HEK293 (cell line): Measurements from ENCODE around the gene HSPA2.

Experiments used
- CTCF ChIA-PET: fragments of 350-600 bp; formaldehyde crosslinking; extraction: SDS; loops from one replicate; lab custom pipeline; 2021; ENCODE audit warnings: antibody characterized with exemption; lab: Yijun Ruan, JAX
- POLR2A ChIA-PET: fragments of 300-600 bp; formaldehyde crosslinking; extraction: SDS; loops from one replicate; lab custom pipeline; 2020; ENCODE audit warnings: antibody characterized with exemption, inconsistent platforms; lab: Yijun Ruan, JAX
- H3K27ac ChIP-seq: fragments of 200-500 bp; sonication (Bioruptor generic); 2 replicates; pipeline ENCODE4 v1.5.1; 2014; ENCODE audit warnings: low read depth, low read length, control low read depth, inconsistent platforms; ENCODE audit errors: extremely low read depth
- H3K36me3 ChIP-seq, 2 experiments: fragments of 200-500 bp in 1 of 2; sonication (Bioruptor generic) in 1 of 2; 1 replicate in 1 of 2; 2 replicates in 1 of 2; pipeline ENCODE4 v1.5.1; 2014 to 2017; ENCODE audit warnings: inconsistent platforms in 2 of 2, low read length in 2 of 2; ENCODE audit not compliant: control insufficient read depth in 2 of 2, insufficient read depth in 1 of 2
- H3K4me1 ChIP-seq: fragments of 200-500 bp; sonication (Bioruptor generic); 2 replicates; pipeline ENCODE4 v1.5.1; 2014; ENCODE audit warnings: mild to moderate bottlenecking, low read length, inconsistent platforms; ENCODE audit not compliant: control insufficient read depth, insufficient read depth
- H3K4me3 ChIP-seq: 2 replicates; pipeline ENCODE4 v1.5.1; 2011; ENCODE audit warnings: low read depth, mild to moderate bottlenecking, control low read depth, low read length, moderate library complexity
- H3K9me3 ChIP-seq: fragments of 200-500 bp; sonication (Bioruptor generic); 2 replicates; pipeline ENCODE4 v1.5.1; 2014; ENCODE audit warnings: low read depth, low read length, inconsistent platforms; ENCODE audit not compliant: control insufficient read depth, insufficient read depth
- CTCF ChIP-seq: fragments of 450-650 bp; formaldehyde crosslinking; IDR thresholded peaks from 2 replicates; pipeline ENCODE4 v1.5.1; 2016; ENCODE audit warnings: missing biosample characterization, missing genetic modification characterization
- GLI2 ChIP-seq: fragments of 450-650 bp; formaldehyde crosslinking; IDR thresholded peaks from 2 replicates; pipeline ENCODE4; 2017; ENCODE audit warnings: missing biosample characterization, missing genetic modification characterization, low read depth, borderline replicate concordance
- KLF10 ChIP-seq: fragments of 450-650 bp; IDR thresholded peaks from 2 replicates; pipeline ENCODE4 v1.5.1; 2018; ENCODE audit warnings: missing biosample characterization, mild to moderate bottlenecking, missing genetic modification characterization
- KLF16 ChIP-seq: fragments of 450-650 bp; formaldehyde crosslinking; IDR thresholded peaks from 2 replicates; pipeline ENCODE4 v1.5.1; 2017; ENCODE audit warnings: missing biosample characterization, missing genetic modification characterization
- KLF17 ChIP-seq: fragments of 450-650 bp; formaldehyde crosslinking; IDR thresholded peaks from 2 replicates; pipeline ENCODE4 v1.5.1; 2016; ENCODE audit warnings: missing biosample characterization, missing genetic modification characterization
- KLF8 ChIP-seq: fragments of 450-650 bp; formaldehyde crosslinking; IDR thresholded peaks from 2 replicates; pipeline ENCODE4 v1.5.1; 2016; ENCODE audit warnings: missing biosample characterization, missing genetic modification characterization
- PBX3 ChIP-seq: sonication (generic); formaldehyde crosslinking; IDR thresholded peaks from 2 replicates; pipeline ENCODE4 v1.8.1; 2022; ENCODE audit warnings: mild to moderate bottlenecking, moderate library complexity, missing genetic modification reagents
- SP2 ChIP-seq: fragments of 450-650 bp; formaldehyde crosslinking; IDR thresholded peaks from 2 replicates; pipeline ENCODE4 v1.5.1; 2016; ENCODE audit warnings: missing biosample characterization, missing genetic modification characterization
- YY1 ChIP-seq: fragments of 450-650 bp; formaldehyde crosslinking; IDR thresholded peaks from 2 replicates; pipeline ENCODE4 v1.5.1; 2018; ENCODE audit warnings: missing biosample characterization, missing genetic modification characterization
- YY2 ChIP-seq: fragments of 450-650 bp; formaldehyde crosslinking; IDR thresholded peaks from 2 replicates; pipeline ENCODE4 v1.5.1; 2016; ENCODE audit warnings: missing biosample characterization, missing genetic modification characterization
- ZBTB44 ChIP-seq: fragments of 450-650 bp; IDR thresholded peaks from 2 replicates; pipeline ENCODE4 v1.5.1; 2018; ENCODE audit warnings: missing biosample characterization, mild to moderate bottlenecking, missing genetic modification characterization
- ZBTB6 ChIP-seq: fragments of 450-650 bp; formaldehyde crosslinking; IDR thresholded peaks from 2 replicates; pipeline ENCODE4 v1.5.1; 2017; ENCODE audit warnings: missing biosample characterization, missing genetic modification characterization
- ZBTB8A ChIP-seq: fragments of 450-650 bp; formaldehyde crosslinking; IDR thresholded peaks from 2 replicates; pipeline ENCODE4 v1.5.1; 2016; ENCODE audit warnings: missing biosample characterization, missing genetic modification characterization
- ZFP37 ChIP-seq: fragments of 450-650 bp; formaldehyde crosslinking; IDR thresholded peaks from 2 replicates; pipeline ENCODE4 v1.5.1; 2016; ENCODE audit warnings: missing biosample characterization, missing genetic modification characterization
- ZIC2 ChIP-seq: fragments of 450-650 bp; formaldehyde crosslinking; IDR thresholded peaks from 2 replicates; pipeline ENCODE4 v1.5.1; 2016; ENCODE audit warnings: missing biosample characterization, missing genetic modification characterization
- ZNF121 ChIP-seq: fragments of 450-650 bp; formaldehyde crosslinking; IDR thresholded peaks from 2 replicates; pipeline ENCODE4 v1.5.1; 2016; ENCODE audit warnings: missing biosample characterization, missing genetic modification characterization
- ZNF169 ChIP-seq: fragments of 450-650 bp; formaldehyde crosslinking; IDR thresholded peaks from 2 replicates; pipeline ENCODE4 v1.5.1; 2016; ENCODE audit warnings: missing biosample characterization, missing genetic modification characterization
- ZNF202 ChIP-seq: fragments of 450-650 bp; formaldehyde crosslinking; IDR thresholded peaks from 2 replicates; pipeline ENCODE4 v1.5.1; 2016; ENCODE audit warnings: missing biosample characterization, missing genetic modification characterization, borderline replicate concordance
- ZNF362 ChIP-seq: fragments of 450-650 bp; formaldehyde crosslinking; IDR thresholded peaks from 2 replicates; pipeline ENCODE4 v1.5.1; 2016; ENCODE audit warnings: missing biosample characterization, missing genetic modification characterization
- ZNF391 ChIP-seq: fragments of 450-650 bp; formaldehyde crosslinking; IDR thresholded peaks from 2 replicates; pipeline ENCODE4 v1.5.1; 2016; ENCODE audit warnings: low read depth, missing biosample characterization, missing genetic modification characterization, borderline replicate concordance
- ZNF423 ChIP-seq: fragments of 450-650 bp; formaldehyde crosslinking; IDR thresholded peaks from 2 replicates; pipeline ENCODE4 v1.5.1; 2016; ENCODE audit warnings: missing biosample characterization, missing genetic modification characterization
- ZNF449 ChIP-seq: fragments of 450-650 bp; formaldehyde crosslinking; IDR thresholded peaks from 2 replicates; pipeline ENCODE4 v1.5.1; 2017; ENCODE audit warnings: missing biosample characterization, mild to moderate bottlenecking, missing genetic modification characterization, moderate library complexity
- ZNF561 ChIP-seq: fragments of 450-650 bp; IDR thresholded peaks from 2 replicates; pipeline ENCODE4 v1.5.1; 2018; ENCODE audit warnings: missing biosample characterization, missing genetic modification characterization, borderline replicate concordance
- ZNF623 ChIP-seq: fragments of 450-650 bp; formaldehyde crosslinking; IDR thresholded peaks from 2 replicates; pipeline ENCODE4 v1.5.1; 2016; ENCODE audit warnings: missing biosample characterization, missing genetic modification characterization
- ZNF664 ChIP-seq: fragments of 450-650 bp; formaldehyde crosslinking; IDR thresholded peaks from 2 replicates; pipeline ENCODE4 v1.5.1; 2016; ENCODE audit warnings: missing biosample characterization, missing genetic modification characterization
- ZNF670 ChIP-seq: fragments of 450-650 bp; formaldehyde crosslinking; IDR thresholded peaks from 2 replicates; pipeline ENCODE4 v1.5.1; 2016; ENCODE audit warnings: missing biosample characterization, missing genetic modification characterization, low read depth
- ZNF677 ChIP-seq: fragments of 450-650 bp; IDR thresholded peaks from 2 replicates; pipeline ENCODE4 v1.5.0; 2018; ENCODE audit warnings: missing biosample characterization, mild to moderate bottlenecking, missing genetic modification characterization, moderate library complexity

The HSPA2 gene

GRCh38 chr14:64503434-64504309 lies 36.9 kb upstream of the HSPA2 start, which contains the start of gene ZBTB25:
TSS of gene ZBTB25 (minus strand) at chr14:64503838. CDS start at chr14:64490533, 13,305 bp downstream.
- peaks cover 0 to 7% of the 10 kb centered on the region in 2 experiments; a peak in 1 of 3 replicates for H3K36me3 ChIP-seq
- ChIA-PET POLR2A (interaction anchor here (0.5 to 5.2 kb wide), 26 partner anchors 8 to 629 kb away, joined by 3 to 54 read pairs (median 4); partner anchors contain the start of genes HSPA2, MTHFD1 and SPTB), CTCF (interaction anchor here (1.0 kb wide), 1 partner anchor 74 kb away, joined by 3 read pairs; no protein-coding TSS in a partner anchor)
- peaks cover 23% of the 10 kb centered on the region for H3K4me1 ChIP-seq
- no peaks in the 10 kb centered on the region for H3K9me3 ChIP-seq
- H3K4me3 ChIP-seq, result peak within 1 kb of the TSS; percentile 62
- H3K27ac ChIP-seq, result peak within 1 kb of the TSS; percentile 99
- TF ChIP-seq ZFP37 (tag by site-specific recombination) (peak; percentile 38; the same call in 1 of the 2 replicates), KLF17 (tag by site-specific recombination) (peak; percentile 87), ZNF391 (peak; percentile 51; the same call in 1 of the 2 replicates), ZNF121 (tag by site-specific recombination) (peak; percentile 66; the same call in 1 of the 2 replicates), KLF8 (tag by site-specific recombination) (peak; percentile 97), ZNF169 (tag by site-specific recombination) (no peak), CTCF (tag by site-specific recombination) (no peak), GLI2 (no peak), ZNF362 (no peak), PBX3 (CRISPR knock-in tag) (peak; percentile 85; the same call in 1 of the 2 replicates), ZNF449 (tag by site-specific recombination) (no peak), ZNF561 (tag by site-specific recombination) (peak; percentile 58; the same call in 1 of the 2 replicates), ZNF677 (no peak), ZNF670 (tag by site-specific recombination) (no peak), ZIC2 (tag by site-specific recombination) (peak; percentile 81), KLF16 (0 out of 2 replicates have a peak, but pooled peaks have one; percentile 53), ZNF423 (tag by site-specific recombination) (peak; percentile 86), ZNF623 (tag by site-specific recombination) (no peak), ZBTB44 (tag by site-specific recombination) (peak; percentile 44; the same call in 1 of the 2 replicates), ZNF202 (no peak), ZBTB8A (tag by site-specific recombination) (peak; percentile 72), KLF10 (tag by site-specific recombination) (0 out of 2 replicates have a peak, but pooled peaks have one; percentile 39), ZNF664 (no peak), YY2 (tag by site-specific recombination) (peak; percentile 65), ZBTB6 (0 out of 2 replicates have a peak, but pooled peaks have one; percentile 12), SP2 (tag by site-specific recombination) (peak; percentile 72), YY1 (tag by site-specific recombination) (peak; percentile 42; the same call in 1 of the 2 replicates)
